Fibroblast of skin of back (primary cell): ENCODE results near the gene EML4.

Experiments used
- DNase-seq: peaks from one replicate; pipeline ENCODE4 v3.0.0-alpha.2; 2013

The EML4 gene

DNA sequence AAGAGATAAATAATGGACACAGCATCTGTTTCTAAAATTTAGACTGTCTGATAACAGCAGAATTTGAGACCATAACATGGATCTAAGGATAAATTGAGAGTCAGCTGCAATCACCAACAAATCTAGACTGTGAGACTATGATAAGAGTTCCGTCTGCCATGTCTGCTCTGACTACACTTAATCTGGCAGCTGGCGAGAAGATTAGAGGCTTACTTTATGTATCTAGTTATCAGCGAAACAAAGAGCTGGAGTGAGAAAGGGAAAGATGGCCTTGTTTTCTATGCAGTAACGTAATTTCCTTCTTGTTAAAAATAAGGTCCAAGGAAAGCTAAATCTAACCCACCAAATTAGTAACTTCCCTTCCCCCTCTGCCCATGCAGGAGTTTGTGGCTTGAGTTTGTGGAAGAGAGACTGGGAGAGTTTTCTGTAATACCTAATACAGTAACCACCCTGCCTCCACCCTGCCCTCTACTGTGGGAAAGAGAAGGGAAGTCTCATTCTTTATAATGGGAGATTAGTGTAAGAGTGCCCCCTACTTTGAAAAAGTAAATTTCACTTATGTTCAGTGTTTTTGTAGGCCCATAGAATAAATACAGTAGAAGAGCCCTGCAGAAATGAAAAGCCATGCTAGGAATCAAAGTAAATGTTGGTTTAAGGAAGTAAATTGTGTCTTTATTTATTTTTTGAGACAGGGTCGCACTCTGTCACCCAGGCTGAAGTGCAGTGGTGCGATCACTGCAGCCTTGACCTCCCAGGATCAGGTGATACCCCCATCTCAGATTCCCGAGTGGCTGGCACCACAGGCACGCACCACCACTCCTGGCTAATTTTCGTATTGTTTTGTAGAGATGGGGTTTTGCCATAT lies 27.5 kb downstream of the EML4 start:
- DNase-seq: peak; percentile 66

GRCh38 chr2:42197792-42198191 lies 28.6 kb downstream of the EML4 start:
- no peak for DNase-seq

- DNase-seq: no peak
These were observed 29.3 kb downstream of the EML4 start for GRCh38 chr2:42198466-42198865.

DNA sequence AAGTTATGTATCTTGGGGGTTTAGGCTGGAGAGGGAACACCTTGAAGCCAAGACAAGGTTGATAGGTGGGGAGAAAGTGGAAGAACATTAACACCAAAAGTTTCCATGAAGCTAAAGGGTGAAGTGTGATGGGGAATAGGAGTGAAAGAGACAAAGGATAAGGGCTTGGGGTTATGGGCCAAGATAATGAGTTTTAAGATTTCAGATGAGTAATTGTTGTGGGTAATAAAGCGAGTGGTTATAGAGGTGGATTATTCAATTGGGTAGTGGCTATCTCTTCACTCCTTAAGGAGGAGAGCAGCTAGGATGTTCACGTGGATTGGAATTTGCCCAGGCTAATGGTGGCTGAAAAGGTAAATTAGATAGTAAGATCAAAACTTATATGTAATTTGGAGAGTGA lies 29.8 kb downstream of the EML4 start:
- DNase-seq: no peak

DNA sequence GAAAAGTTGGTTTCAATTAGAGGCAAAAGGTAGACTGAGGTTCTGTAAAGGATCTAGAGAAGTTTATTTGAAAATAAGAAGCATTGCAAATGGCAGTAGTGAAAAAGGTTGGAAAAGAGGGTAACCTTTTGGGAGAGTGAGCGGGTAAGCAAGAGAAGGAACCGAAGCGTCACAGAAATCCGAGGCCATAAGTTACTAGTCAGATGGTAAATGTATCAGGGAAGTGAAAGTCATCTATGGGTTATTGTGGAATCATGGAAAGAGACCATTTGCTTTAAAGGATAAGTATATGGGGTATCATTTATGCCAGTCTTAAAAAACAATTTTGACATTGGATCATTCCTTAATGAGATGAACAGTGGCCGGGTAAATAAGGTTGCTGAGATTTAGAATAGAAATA lies 30.5 kb downstream of the EML4 start:
- DNase-seq: no peak

DNA sequence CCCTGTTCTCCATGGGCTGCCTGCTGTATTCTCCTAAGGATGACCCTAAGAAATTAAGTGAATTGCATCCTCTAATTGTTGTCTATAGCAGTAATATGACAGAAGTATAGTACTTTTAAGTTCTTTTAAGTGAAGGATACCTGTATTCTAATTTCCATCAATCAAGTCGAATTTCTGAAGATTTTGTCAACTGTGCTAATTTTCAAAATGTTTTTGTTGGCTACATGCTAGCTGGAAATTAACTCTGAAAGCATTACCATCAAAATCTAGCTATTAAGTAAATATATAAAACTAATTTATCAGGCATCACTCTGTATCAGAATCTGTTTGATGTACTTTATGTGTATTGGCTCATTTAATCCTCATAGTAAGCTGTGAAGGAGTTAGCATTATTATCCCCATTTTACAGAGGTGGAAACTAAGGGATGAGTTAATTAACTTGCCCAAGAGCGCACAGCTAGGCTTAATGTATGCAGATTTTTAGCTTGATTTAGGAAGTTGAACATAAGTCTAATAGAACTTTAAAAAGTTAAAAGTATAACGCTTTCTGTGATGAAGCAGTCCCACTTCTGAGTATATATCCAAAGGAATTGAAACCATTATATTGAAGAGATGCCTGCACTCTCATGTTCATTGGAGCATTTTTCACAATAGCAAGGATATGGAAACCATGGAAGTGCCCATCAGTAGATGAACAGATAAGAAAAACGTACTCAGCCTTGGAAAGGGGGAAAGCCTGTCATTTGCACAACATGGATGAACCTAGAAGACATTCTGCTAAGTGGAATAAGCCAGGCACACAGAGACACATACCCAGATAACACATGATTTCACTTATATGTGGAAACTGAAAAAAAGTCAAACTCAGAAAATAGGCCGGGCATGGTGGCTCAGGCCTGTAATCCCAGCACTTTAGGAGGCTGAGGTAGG lies 32.0 kb downstream of the EML4 start:
- DNase-seq: no peak

GRCh38 chr2:42202634-42203008 lies 33.5 kb downstream of the EML4 start:
- DNase-seq: no peak

GRCh38 chr2:42203792-42204191 lies 34.6 kb downstream of the EML4 start:
- DNase-seq: no peak

DNA sequence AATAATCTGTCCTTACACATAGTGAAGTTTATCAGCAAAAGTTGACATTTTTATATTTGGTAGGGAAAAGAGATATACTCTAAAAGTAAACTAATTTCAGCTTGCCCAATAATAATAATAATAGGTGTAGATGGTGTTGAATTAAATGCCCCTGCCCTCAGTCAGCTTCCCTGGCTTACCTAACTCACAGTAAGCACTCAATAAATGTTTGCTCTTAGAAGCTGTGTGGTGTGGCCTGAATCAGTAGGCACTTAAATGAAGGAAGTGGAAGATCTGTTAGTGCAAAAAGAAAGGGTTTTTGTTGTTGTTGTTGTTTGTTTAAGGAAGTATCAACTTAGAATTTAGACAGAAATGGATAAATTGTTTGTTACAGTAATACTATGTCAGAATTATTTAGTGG lies 36.2 kb downstream of the EML4 start:
- no peak for DNase-seq

DNA sequence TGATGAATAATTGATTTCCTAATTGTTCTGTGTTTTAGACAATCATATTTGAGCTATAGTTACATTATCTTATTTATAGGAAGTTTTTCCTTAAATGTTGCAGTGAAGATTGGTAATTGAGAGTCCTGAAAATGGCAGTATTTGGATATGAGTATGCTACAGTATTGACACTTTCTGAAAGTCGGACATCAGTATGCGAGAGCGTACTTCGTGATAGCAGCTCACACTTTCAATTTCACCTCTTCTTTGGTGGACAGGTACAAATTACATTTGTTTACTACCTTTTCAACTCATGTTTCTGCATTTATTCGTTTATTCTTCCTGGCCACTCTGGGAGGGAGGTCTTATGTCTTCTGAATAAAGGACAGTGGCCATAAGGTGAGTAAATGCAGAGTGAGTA lies 38.7 kb downstream of the EML4 start:
- DNase-seq: no peak

- no peak for DNase-seq
These were observed 41.0 kb downstream of the EML4 start for GRCh38 chr2:42210203-42210602.

- DNase-seq: no peak
These were observed 42.1 kb downstream of the EML4 start for GRCh38 chr2:42211291-42211690.

- no peak for DNase-seq
These were observed 45.5 kb downstream of the EML4 start for GRCh38 chr2:42214669-42215068.

DNA sequence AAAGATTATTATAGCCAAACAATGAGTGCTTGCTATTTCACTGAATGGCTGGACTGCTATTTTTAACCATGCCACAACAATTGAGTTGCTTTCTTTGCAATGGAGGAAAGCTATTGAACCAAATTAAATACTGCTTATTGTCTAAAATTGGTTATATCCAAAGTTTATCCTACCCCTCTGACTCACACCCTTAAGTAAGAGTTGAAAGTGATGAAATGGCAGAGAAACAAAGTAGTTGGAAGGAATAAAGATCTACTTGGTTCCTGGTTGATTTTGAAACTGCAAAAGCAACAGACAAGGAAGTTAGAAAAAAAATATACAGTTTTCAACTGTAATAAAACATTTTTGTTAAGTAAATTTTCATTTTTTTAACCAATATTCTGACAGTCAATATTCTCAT lies 47.5 kb downstream of the EML4 start:
- peak; percentile 63 for DNase-seq

- no peak for DNase-seq
These were observed 48.2 kb downstream of the EML4 start for GRCh38 chr2:42217307-42217706.

DNA sequence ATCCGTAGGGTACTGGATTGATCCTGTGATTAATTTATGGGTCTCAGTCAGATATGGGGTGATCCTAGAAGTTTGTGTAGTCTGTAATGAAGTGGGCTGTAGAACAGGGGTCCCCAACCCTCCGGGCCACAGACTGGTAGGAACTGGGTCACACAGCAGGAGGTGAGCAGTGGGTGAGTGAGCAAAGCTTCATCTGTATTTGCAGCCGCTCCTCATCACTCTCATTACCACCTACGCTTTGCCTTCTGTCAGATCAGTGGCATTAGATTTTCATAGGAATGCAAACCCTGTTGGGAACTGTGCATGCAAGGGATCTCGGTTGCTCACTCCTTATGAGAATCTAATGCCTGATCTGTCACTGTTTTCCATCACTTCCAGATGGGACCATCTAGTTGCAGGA lies 48.8 kb downstream of the EML4 start:
- no peak for DNase-seq

GRCh38 chr2:42218712-42219111 lies 49.6 kb downstream of the EML4 start:
- DNase-seq: no peak

GRCh38 chr2:42219160-42219559 lies 50.0 kb downstream of the EML4 start:
- DNase-seq: no peak

DNA sequence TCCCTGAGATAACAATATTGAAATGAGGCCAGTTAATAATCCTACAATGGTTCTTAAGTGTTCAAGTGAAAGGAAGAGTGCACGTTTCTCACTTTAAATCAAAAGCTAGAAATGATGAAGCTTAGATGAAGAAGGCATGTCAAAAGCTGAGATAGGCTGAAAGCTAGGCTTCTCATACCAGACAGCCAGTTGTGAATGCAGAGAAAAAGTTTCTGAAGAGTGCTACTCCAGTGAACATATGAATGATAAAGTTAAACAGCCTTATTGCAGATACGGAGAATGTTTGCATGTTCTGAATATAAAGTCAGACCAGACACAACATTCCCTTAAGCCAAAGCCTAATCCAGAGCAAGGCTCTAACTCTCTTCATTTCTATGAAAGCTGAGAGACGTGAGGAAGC lies 51.4 kb downstream of the EML4 start:
- no peak for DNase-seq

DNA sequence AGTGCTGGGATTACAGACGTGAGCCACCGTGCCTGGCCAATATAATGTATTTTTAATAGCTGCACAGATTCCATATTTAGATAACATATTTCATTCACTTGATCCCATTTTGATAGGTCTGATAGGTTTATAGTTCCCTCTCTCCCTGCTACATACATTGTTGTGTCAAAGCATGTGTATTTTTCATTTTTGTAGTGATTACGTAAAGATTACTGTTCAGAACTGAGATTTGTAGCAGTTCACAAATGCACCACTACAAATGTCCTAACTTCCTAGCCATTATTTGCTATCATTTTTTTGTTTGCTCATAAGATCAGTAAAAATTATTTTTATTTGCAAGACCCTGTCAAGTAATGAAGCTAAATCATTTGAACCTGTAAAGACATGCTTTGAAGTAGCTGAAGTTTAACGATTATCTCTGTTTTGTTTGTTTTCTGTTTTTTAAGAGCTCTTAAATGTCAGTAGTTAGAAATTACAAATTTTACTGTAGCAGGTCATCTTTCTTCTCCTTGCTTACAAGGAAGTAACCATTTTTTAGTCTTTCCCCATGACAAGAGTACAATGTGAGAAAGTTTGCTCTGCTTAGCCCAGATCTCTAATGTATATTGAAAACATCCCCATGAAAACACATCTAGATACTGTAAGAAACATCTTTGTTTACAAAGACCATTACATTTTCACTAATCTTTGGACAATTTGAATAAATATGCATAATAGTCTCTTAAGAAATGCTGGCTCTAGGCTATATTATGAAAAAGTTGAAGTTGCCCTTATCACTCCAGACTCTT lies 54.1 kb downstream of the EML4 start:
- DNase-seq: no peak

DNA sequence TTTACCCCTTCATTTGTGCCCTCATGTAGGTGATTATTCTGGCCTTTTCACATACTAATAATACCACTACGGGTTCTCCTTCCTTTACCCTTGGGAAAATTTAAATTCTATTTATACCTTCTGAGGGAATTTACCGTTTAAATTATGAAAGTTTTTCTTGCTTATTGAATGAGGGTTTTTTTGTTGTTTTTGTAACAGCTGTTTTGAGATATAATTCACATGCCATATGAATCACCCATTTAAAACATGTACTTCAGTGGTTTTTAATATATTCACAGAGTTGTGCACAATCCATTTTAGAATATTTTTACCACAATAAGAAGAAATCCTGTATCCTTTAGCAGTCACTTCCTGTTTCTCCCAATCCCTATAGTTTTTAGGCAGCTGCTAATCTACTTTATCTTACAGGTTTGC lies 54.7 kb downstream of the EML4 start:
- DNase-seq: peak; percentile 68

DNA sequence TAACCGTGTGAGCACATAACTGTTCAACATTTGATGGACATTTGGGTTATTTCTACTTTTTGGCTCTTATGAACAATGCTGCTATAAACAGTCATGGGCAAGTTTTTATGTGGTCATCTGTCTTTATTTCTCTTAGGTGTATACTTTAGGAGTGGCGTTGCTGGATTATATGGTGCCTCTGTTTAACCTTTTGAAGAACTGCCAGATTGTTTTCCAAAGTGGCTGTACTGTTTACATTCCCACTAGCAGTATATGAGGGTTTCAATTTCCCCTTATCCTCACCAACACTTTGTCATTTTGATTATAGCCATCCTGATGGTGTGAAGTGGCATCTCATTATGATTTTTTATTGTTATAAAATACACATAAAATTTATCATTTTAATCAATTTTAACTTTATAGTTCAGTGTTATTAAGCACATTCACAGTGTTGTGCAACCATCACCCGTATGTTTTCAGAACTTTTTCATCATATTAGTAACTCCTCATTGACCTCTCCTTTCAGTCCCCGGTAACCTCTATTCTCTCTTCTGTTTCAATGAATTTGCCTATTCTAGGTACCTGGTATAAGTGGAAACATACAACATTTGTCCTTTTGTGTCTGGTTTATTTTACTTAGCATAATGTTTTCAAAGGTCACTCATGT lies 55.4 kb downstream of the EML4 start:
- DNase-seq: no peak
